HG03175 (cell line): ENCODE data around the gene EML1.

Experiments
- ATAC-seq: cut with Tn5 transposase; IDR thresholded peaks from one replicate; pipeline ENCODE4 v1.9.1; 2021; ENCODE audit warnings: mild to moderate bottlenecking, moderate library complexity; ENCODE audit not compliant: unreplicated experiment

Gene EML1

GRCh38 chr14:99793213-99794150 is at the start of gene EML1:
Gene EML1 (plus strand): TSS chr14:99793413. CDS start chr14:99793477, 64 bp downstream.
- peak; percentile 91 for ATAC-seq

- ATAC-seq: no peak
Measured at GRCh38 chr14:99744199-99744872, 48.9 kb upstream of the EML1 start.

- ATAC-seq: no peak
Measured at GRCh38 chr14:99744873-99745224, 48.4 kb upstream of the EML1 start.

- ATAC-seq: no peak
Measured at GRCh38 chr14:99745307-99745951, 47.8 kb upstream of the EML1 start.

- no peak for ATAC-seq
Measured at GRCh38 chr14:99747167-99747566, 46.0 kb upstream of the EML1 start.

- no peak for ATAC-seq
Measured at GRCh38 chr14:99747582-99748330, 45.5 kb upstream of the EML1 start.

GRCh38 chr14:99748529-99748928 is 44.7 kb upstream of the EML1 start:
- no peak for ATAC-seq

GRCh38 chr14:99749142-99749541 is 44.1 kb upstream of the EML1 start:
- no peak for ATAC-seq

GRCh38 chr14:99749763-99750715 is 43.2 kb upstream of the EML1 start:
- ATAC-seq: no peak

GRCh38 chr14:99750746-99751450 is 42.3 kb upstream of the EML1 start:
- ATAC-seq: no peak

- no peak for ATAC-seq
Measured at GRCh38 chr14:99751539-99752485, 41.4 kb upstream of the EML1 start.

- ATAC-seq: no peak
Measured at GRCh38 chr14:99752486-99753121, 40.6 kb upstream of the EML1 start.

GRCh38 chr14:99753225-99754140 is 39.7 kb upstream of the EML1 start:
- ATAC-seq: no peak

GRCh38 chr14:99754141-99755067 is 38.8 kb upstream of the EML1 start:
- no peak for ATAC-seq

GRCh38 chr14:99755068-99755405 is 38.2 kb upstream of the EML1 start:
- no peak for ATAC-seq
